ENCODE measurements around the gene KRTAP21-2. TPM values are rescaled to one million over a fixed set of nuclear protein-coding genes. Genes with fewer than 3 reads are reported as not detected.

Gene KRTAP21-2
- total RNA-seq, 1 donor from 2014 or later = not detected

Other genes starting within 250 kb of the KRTAP21-2 start
- not detected in 2 replicates for gene KRTAP19-5, start 245.1 kb downstream of the KRTAP21-2 start, total RNA-seq
- gene KRTAP19-6, start 205.4 kb downstream of the KRTAP21-2 start, total RNA-seq = not detected in 2 replicates
- not detected in 2 replicates for gene KRTAP19-7, start 185.9 kb downstream of the KRTAP21-2 start, total RNA-seq
- gene KRTAP22-2, start 156.9 kb downstream of the KRTAP21-2 start, total RNA-seq = not detected in 2 replicates
- gene KRTAP6-3, start 154.8 kb downstream of the KRTAP21-2 start, total RNA-seq = not detected in 2 replicates
- gene KRTAP6-2, start 148.4 kb downstream of the KRTAP21-2 start, total RNA-seq = not detected in 2 replicates
- not detected in 2 replicates for gene KRTAP22-1, start 146.2 kb downstream of the KRTAP21-2 start, total RNA-seq
- gene KRTAP6-1, start 133.3 kb downstream of the KRTAP21-2 start, total RNA-seq = not detected in 2 replicates
- gene KRTAP20-1, start 130.8 kb downstream of the KRTAP21-2 start, total RNA-seq = not detected in 2 replicates
- not detected in 2 replicates for gene KRTAP20-4, start 126.6 kb downstream of the KRTAP21-2 start, total RNA-seq
- not detected in 2 replicates for gene KRTAP20-2, start 112.1 kb downstream of the KRTAP21-2 start, total RNA-seq
- gene KRTAP20-3, start 104.4 kb downstream of the KRTAP21-2 start, total RNA-seq = not detected in 2 replicates
- gene KRTAP21-3, start 28.5 kb downstream of the KRTAP21-2 start, total RNA-seq = not detected in 2 replicates
- not detected in 2 replicates for gene KRTAP21-1, start 8.2 kb upstream of the KRTAP21-2 start, total RNA-seq
- gene KRTAP8-1, start 66.0 kb upstream of the KRTAP21-2 start, total RNA-seq = not detected in 2 replicates
- not detected in 2 replicates for gene KRTAP7-1, start 82.5 kb upstream of the KRTAP21-2 start, total RNA-seq
- not detected in 2 replicates for gene KRTAP11-1, start 134.3 kb upstream of the KRTAP21-2 start, total RNA-seq